Stimulated activated CD8-positive, alpha-beta memory T cell treated with anti-CD3 and anti-CD28 coated beads, Interleukin-15, amount 100 ng/mL, for 24 hours (primary cell): ENCODE measurements around the gene RPS19.

Experiments
- DNase-seq: peaks from one replicate; pipeline ENCODE4 v3.0.0-alpha.2; 2020; ENCODE audit warnings: low read depth

RPS19 gene

DNA sequence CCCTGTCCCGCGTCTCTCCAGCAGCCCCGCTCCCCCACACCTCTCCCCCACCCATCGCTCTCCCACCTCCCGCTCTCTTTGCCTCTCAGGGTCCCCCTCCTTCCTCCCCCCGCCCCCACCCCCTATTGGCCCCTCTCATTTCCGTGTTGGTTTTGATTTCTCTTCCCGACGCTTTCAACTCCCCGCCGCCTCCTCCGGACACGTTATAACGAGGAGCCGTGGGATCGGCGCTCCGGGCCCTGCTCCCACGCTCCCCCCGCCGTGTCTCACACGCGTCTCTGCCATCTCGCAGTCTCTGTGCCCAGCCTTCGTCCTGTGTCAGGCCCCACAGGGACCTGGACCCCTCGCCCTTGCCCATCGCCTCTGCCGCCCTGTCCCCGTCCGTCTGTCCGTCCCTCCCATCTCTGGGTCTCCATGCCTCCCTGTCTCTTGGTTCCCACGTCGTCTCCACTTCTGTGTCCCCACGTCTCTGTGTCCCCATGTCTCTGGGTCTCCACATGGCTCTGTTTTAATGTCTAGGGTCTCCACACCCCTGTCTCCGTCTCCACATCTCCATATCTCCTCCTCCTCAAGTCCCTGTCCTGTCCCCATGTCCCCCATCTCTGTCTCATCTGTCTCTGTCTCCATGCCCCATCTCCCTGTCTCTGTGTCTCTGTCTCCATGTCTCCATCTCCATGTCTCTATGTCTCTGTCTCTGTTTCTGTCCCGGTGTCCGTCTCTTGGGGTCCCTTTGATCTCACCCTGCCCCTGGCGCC is 55.1 kb downstream of the RPS19 start:
- DNase-seq = no peak

DNA sequence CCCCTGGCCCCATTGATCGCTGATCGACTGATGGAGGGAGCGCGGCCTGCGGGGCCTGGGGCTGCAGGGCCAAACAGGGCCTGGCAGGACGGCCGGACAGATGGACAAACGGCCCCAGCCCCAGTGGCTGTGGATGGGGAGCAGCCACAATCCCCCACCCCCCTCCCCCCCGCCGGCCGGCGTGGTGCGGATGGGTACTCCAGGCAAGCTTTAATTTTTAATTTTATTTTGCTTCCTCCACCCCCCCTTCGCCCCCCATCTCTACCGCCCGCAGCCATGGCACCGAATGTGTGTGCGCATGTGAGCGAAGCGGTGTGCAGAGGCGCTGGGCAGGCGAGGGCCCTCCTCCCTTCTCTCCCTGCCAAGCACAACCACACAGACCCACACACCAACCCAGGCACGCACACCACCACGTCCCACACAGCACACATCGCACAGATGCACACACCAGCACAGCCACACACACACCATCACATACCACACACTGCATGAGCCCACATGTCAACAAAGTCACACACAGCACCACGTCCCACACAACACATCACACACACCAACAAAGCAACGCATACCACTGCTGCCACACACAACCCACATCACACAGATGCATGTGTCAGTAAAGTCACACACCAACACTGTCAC is 55.8 kb downstream of the RPS19 start:
- DNase-seq = no peak

DNA sequence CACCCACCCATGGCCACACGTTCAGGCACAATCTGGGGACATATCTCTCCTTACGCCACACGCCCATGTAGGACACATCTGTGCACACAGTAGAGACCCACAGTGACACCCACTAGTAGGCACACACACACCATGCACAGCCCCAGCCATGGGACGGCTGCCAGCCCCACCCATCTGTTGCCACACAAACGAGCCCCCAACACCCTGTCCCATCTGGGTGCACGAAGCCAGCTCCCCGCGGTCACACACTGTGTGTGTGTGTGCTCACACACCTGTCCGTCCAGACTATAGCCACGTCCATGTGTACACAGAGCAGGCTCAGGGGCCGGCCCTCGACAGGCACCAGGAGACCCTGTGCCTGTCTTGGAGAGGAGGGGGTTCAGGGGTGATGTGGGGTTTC is 57.6 kb downstream of the RPS19 start:
- no peak for DNase-seq

GRCh38 chr19:41918095-41918494 is 58.0 kb downstream of the RPS19 start:
- DNase-seq = no peak

DNA sequence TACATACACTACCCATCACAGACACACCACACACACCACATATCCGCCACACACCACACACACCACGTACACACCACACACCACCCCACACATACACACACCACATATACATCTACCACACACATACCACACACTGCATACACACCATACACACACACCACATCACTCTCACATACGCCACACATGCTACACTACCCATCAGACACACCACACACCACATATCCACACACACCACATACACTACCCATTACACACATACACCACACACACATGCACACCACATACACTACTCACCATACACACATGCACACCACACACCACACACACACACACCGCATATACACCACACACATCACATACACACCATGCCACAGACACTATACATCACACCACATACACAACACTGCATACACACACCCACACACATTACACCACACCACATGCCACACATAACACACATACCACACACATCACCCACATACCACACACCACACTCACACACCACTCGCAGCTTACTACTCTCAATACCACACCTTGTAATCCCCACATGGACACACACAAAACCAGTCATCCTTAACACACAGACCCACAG is 58.7 kb downstream of the RPS19 start:
- DNase-seq = no peak

GRCh38 chr19:41919948-41920712 is 60.1 kb downstream of the RPS19 start:
- DNase-seq = no peak

DNA sequence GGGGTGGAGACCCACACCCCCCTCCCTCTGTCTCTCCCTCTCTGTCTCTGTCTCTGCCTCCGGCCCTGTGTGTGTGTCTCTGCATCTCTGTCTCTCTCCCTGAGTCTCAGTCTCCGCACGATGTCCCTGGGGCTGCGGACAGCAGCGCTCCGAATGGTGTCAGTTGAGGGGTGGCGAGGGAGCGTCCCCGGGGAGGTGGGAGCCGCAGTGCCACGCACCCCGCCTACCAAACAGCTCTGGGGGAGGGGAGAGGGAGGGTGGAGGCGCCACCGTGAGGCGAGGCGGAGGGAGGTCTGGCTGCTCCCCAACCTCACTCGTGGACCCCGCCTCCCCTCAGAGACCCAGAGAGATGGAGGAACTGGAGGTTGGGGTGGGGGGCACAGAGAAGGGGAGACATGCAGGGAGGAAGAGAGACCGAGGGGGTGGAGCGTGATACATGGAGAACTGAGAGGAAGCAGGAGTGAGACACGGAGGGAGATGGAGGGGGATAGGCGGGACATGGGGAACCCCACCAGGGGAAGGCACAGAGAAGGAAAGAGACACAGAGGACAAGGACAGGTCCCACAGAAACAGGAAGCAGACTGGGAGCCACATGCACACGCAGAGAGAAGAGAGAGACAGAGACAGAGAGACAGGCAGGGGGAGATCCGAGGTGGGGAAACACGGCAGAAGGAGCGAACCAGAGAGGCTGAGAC is 61.0 kb downstream of the RPS19 start:
- no peak for DNase-seq

DNA sequence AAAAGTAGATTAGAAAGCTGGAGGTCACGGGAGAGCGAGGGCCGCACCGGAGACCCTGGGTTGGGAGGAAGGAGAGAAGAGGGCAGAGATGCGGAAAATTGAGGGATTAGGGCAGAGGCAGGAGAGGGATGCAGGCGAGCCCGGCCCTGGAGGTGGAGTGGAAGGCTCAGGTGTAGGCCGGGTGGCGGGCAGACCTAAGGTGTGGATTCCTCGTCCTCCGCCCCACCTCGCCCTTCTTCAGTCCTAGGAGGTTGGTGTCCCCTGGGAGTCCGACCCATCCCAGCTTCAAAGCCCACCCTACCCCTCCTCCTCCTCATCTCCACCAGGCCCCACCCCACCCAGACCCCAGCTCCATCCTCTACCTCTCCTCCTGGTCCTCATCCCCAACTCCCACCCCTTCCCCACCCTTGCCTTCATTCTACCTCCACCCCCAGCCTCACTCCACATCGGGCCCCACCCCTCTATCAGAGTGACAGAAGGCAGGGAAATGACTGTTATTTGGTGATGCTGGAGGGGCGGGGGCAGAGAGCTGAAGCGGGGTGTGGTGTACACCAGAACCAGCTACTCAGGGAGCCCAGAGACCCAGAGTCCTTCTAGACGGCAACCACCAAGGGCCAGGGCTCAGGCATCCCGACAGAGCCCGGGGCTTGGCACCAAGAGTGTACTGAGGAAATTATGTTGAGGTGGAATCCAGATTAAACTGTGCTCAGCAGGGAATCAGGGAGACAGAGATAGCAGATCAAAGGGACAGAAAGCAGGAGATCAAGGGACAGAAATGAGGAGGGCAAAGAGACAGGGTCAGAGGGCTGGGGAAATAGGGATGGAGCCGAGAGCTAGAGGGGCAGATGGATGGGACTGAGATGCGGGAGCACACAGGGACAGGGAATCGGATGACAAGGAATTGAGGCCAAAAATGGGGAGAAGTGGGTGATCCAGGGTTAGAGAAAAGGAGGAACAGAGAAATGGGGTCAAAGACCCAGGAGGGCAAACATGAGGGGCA is 61.8 kb downstream of the RPS19 start:
- DNase-seq = no peak
